Lower lobe of right lung (tissue), 2 donors: Measurements from ENCODE around the gene ABHD4. TPM values are rescaled to one million over a fixed set of nuclear protein-coding genes. Genes with fewer than 3 reads are reported as not detected.
"Not testable (repeated sequence)": the region's sequence is repeated elsewhere in the genome, so short reads cannot be mapped to it uniquely, and the experiment has no call there.

Experiments used
- ATAC-seq, 2 donors: fragments of 200-7000 bp; cut with Tn5 transposase; one replicate each; pipeline ENCODE4 v1.9.1; 2020 to 2022; ENCODE audit warnings: mild to moderate bottlenecking in 2 of 2, moderate library complexity in 2 of 2
- DNase-seq: peaks from one replicate; pipeline ENCODE4 v3.0.0-alpha.2; 2020
- H3K27ac ChIP-seq: fragments of 200-600 bp; one replicate; pipeline ENCODE4 v1.8.0; 2022
- H3K27me3 ChIP-seq: fragments of 200-600 bp; one replicate; pipeline ENCODE4 v1.8.0; 2022; ENCODE audit warnings: low read depth
- H3K36me3 ChIP-seq: fragments of 200-600 bp; one replicate; pipeline ENCODE4 v1.8.0; 2022; ENCODE audit warnings: mild to moderate bottlenecking
- H3K4me1 ChIP-seq: fragments of 200-600 bp; one replicate; pipeline ENCODE4 v1.8.0; 2022
- H3K4me3 ChIP-seq: fragments of 200-600 bp; one replicate; pipeline ENCODE4 v1.8.0; 2022; ENCODE audit warnings: mild to moderate bottlenecking
- H3K9me3 ChIP-seq: fragments of 200-600 bp; one replicate; pipeline ENCODE4 v1.8.0; 2022
- intact Hi-C: fragments of 100-400 bp; cut with DNase I; formaldehyde crosslinking; loops from one replicate; pipeline ENCODE4 v1.11.0; 2022
- total RNA-seq: library from RNA; stranded (reverse); fragmentation: NEBNext Ultra II Directional; extraction: Animal tissue kit (Norgen Biotek cat#: 25700); gene quantifications from one replicate; pipeline ENCODE4 v1.2.1, GENCODE V29; 2021
- TF ChIP-seq, protein P1 (sequence below): fragments of 200-600 bp; IDR thresholded peaks from one replicate; pipeline ENCODE4 v1.8.0; 2022; ENCODE audit warnings: antibody characterized with exemption, mild to moderate bottlenecking
- donor health status: DM: no; HTN: yes; CAD: no; lungs with severe emphysema.

Gene ABHD4
- total RNA-seq, 1 donor from 2014 or later = 28.5 TPM

- peaks cover 82% of the 10 kb centered on the region for H3K4me1 ChIP-seq
- H3K27me3 ChIP-seq = no peaks in the 10 kb centered on the region
- H3K9me3 ChIP-seq = no peaks in the 10 kb centered on the region
- intact Hi-C loops = loop anchor here (10.0 kb wide), 1 partner anchor 90 kb away; no protein-coding TSS in a partner anchor
- TF ChIP-seq, protein P1, sequence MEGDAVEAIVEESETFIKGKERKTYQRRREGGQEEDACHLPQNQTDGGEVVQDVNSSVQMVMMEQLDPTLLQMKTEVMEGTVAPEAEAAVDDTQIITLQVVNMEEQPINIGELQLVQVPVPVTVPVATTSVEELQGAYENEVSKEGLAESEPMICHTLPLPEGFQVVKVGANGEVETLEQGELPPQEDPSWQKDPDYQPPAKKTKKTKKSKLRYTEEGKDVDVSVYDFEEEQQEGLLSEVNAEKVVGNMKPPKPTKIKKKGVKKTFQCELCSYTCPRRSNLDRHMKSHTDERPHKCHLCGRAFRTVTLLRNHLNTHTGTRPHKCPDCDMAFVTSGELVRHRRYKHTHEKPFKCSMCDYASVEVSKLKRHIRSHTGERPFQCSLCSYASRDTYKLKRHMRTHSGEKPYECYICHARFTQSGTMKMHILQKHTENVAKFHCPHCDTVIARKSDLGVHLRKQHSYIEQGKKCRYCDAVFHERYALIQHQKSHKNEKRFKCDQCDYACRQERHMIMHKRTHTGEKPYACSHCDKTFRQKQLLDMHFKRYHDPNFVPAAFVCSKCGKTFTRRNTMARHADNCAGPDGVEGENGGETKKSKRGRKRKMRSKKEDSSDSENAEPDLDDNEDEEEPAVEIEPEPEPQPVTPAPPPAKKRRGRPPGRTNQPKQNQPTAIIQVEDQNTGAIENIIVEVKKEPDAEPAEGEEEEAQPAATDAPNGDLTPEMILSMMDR = no peak
- no peak for DNase-seq
- H3K4me3 ChIP-seq = no peak overlapping the region
- peaks cover 42% of the 10 kb centered on the region for H3K36me3 ChIP-seq
- H3K27ac ChIP-seq = peak overlapping the region; percentile 37
- no peak for ATAC-seq
These were observed 33.6 kb upstream of the ABHD4 start for GRCh38 chr14:22564463-22564862.

- no peak for DNase-seq
- Histone ChIP-seq H3K27me3 (no peaks in the 10 kb centered on the region), H3K4me1 (peaks cover 80% of the 10 kb centered on the region), H3K4me3 (no peak overlapping the region), H3K9me3 (no peaks in the 10 kb centered on the region), H3K27ac (peak overlapping the region; percentile 37), H3K36me3 (peaks cover 44% of the 10 kb centered on the region)
- TF ChIP-seq, protein P1 = no peak
- no peak for ATAC-seq
- intact Hi-C loops = loop anchor here (10.0 kb wide), 1 partner anchor 89 kb away; no protein-coding TSS in a partner anchor
These were observed 32.6 kb upstream of the ABHD4 start for GRCh38 chr14:22565391-22565945.

DNA sequence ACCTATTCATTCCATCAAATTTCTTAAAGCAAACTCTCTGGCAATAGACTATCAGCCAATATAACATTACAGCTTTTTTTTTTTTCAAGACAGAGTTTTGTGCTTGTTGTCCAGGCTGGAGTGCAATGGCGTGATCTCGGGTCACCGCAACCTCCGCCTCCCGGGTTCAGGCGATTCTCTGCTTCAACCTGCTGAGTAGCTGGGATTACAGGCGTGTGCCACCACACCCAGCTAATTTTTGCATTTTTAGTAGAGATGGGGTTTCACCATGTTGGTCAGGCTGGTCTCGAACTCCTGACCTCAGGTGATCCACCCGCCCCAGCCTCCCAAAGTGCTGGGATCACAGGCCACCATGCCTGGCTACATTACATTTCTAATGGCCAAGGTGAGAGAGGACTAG, 31.8 kb upstream of the ABHD4 start:
- intact Hi-C loops = loop anchor here (10.0 kb wide), 1 partner anchor 89 kb away; no protein-coding TSS in a partner anchor
- H3K9me3 ChIP-seq, H3K27me3 ChIP-seq, H3K4me3 ChIP-seq, DNase-seq, ATAC-seq: not testable (repeated sequence)
- Histone ChIP-seq H3K36me3 (peaks cover 51% of the 10 kb centered on the region), H3K27ac (peak overlapping the region; percentile 8), H3K4me1 (peaks cover 72% of the 10 kb centered on the region)

- TF ChIP-seq, protein P1 = no peak
- peak overlapping the region; percentile 9 for H3K27ac ChIP-seq
- no peak for DNase-seq
- ATAC-seq = no peak
- peaks cover 66% of the 10 kb centered on the region for H3K4me1 ChIP-seq
- H3K27me3 ChIP-seq = no peaks in the 10 kb centered on the region
- intact Hi-C loops = loop anchor here (10.0 kb wide), 1 partner anchor 88 kb away; no protein-coding TSS in a partner anchor
- no peaks in the 10 kb centered on the region for H3K9me3 ChIP-seq
- H3K4me3 ChIP-seq = no peak overlapping the region
- peaks cover 56% of the 10 kb centered on the region for H3K36me3 ChIP-seq
These were observed 31.3 kb upstream of the ABHD4 start for GRCh38 chr14:22566845-22567244.

DNA sequence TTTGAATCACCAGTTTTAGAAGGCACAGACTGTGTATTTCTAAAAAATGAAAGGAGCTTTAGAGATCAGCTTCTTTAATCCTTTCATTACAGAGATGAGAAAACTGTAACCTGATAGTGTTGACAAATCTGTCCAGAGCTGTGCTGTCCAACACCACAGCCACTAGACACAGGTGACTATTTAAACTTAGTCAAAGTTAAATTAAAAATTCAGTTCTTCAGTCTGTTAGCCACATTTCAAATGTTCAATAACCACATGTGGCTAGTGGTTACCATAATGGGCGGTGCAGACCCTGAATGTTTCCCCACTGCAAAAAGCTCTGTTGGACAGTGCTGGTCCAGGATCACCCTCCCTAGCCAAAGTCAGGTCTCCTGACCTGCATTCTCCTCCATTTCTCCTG, 30.7 kb upstream of the ABHD4 start:
- TF ChIP-seq, protein P1 = no peak
- no peak for DNase-seq
- Histone ChIP-seq H3K27ac (peak overlapping the region; percentile 9), H3K4me3 (no peak overlapping the region), H3K27me3 (no peaks in the 10 kb centered on the region), H3K9me3 (no peaks in the 10 kb centered on the region), H3K36me3 (peaks cover 62% of the 10 kb centered on the region), H3K4me1 (peaks cover 61% of the 10 kb centered on the region)
- ATAC-seq = no peak
- intact Hi-C loops = loop anchor here (10.0 kb wide), 1 partner anchor 87 kb away; no protein-coding TSS in a partner anchor

DNA sequence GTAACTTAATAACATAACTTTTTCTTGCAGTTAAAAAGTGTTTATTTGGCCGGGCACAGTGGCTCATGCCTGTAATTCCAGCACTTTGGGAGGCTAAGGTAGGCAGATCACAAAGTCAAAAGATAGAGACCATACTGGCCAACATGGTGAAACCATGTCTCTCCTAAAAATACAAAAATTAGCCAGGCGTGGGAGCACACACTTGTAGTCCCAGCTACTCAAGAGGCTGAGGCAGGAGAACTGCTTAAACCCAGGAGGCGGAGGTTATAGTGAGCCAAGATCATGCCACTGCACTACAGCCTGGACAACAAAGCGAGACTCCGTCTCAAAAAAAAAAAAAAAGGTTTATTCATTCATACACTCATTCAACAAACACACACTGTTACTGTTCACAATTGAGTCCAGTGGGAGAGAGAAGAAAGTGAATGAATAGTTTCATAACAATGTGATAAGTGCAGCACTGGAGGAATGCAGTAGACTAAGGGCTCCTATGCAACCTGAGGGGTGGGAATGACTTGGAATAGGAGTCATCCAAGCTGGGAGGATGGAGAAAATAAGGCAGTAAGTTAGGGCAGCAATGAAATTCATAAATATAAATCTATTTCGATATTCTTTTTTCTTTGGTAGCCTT, 28.9 kb upstream of the ABHD4 start:
- no peaks in the 10 kb centered on the region for H3K27me3 ChIP-seq
- peaks cover 71% of the 10 kb centered on the region for H3K36me3 ChIP-seq
- H3K27ac ChIP-seq = no peak overlapping the region
- H3K4me1 ChIP-seq = peaks cover 52% of the 10 kb centered on the region
- no peaks in the 10 kb centered on the region for H3K9me3 ChIP-seq
- TF ChIP-seq, protein P1 = no peak
- no peak for DNase-seq
- no peak overlapping the region for H3K4me3 ChIP-seq
- ATAC-seq = no peak
- intact Hi-C loops = loop anchor here (10.0 kb wide), 1 partner anchor 86 kb away; no protein-coding TSS in a partner anchor
